ENCODE results near the gene ZBTB6. TPM values are rescaled to one million over a fixed set of nuclear protein-coding genes. Genes with fewer than 3 reads are reported as not detected.

The ZBTB6 gene
- total and polyA plus RNA-seq, 4 donors: 10.6 to 46.5 (median 15.8) TPM

- H3K4me3 ChIP-seq (ENCODE audit: low read depth, low read length): no peak overlapping the region
- 100% methylated on average over 1 of the region's 4 CpGs for WGBS (ENCODE audit: insufficient coverage)
- no peaks in the 10 kb centered on the region for H3K27me3 ChIP-seq (ENCODE audit: control insufficient read depth, insufficient read depth, low read length)
Observed at GRCh38 chr9:122944960-122945888, 32.1 kb upstream of the ZBTB6 start.

GRCh38 chr9:122941582-122942234, 28.6 kb upstream of the ZBTB6 start:
- Histone ChIP-seq H3K27ac (ENCODE audit: low read depth, low read length) (peak overlapping the region; percentile 95), H3K4me1 (ENCODE audit: control insufficient read depth, insufficient read depth, low read length) (peaks cover 16% of the 10 kb centered on the region), H3K36me3 (ENCODE audit: control insufficient read depth, insufficient read depth, low read length) (peaks cover 8% of the 10 kb centered on the region), H3K27me3 (ENCODE audit: control insufficient read depth, insufficient read depth, low read length) (no peaks in the 10 kb centered on the region), H3K9me3 (ENCODE audit: control insufficient read depth, insufficient read depth, low read length) (no peaks in the 10 kb centered on the region), H3K4me3 (ENCODE audit: low read depth, low read length) (peak overlapping the region; percentile 95)
- WGBS (ENCODE audit: insufficient coverage): 1% methylated on average over 13 of the region's 17 CpGs
- no peak for DNase-seq (ENCODE audit: low read depth in 4 of 6, low spot score in 6 of 6)

More at GRCh38 chr9:122944960-122945888, 32.1 kb upstream of the ZBTB6 start:
- no peaks in the 10 kb centered on the region for H3K9me3 ChIP-seq (ENCODE audit: control insufficient read depth, insufficient read depth, low read length)
- no peak overlapping the region for H3K27ac ChIP-seq (ENCODE audit: low read depth, low read length)
- H3K4me1 ChIP-seq (ENCODE audit: control insufficient read depth, insufficient read depth, low read length): peaks cover 19% of the 10 kb centered on the region
- no peaks in the 10 kb centered on the region for H3K36me3 ChIP-seq (ENCODE audit: control insufficient read depth, insufficient read depth, low read length)
- no peak for DNase-seq (ENCODE audit: low read depth in 4 of 6, low spot score in 6 of 6)

GRCh38 chr9:122940749-122941581, 27.8 kb upstream of the ZBTB6 start, which contains the start of gene RABGAP1:
RABGAP1 (plus strand) TSS chr9:122941020; CDS start chr9:122957060, 16,040 bp downstream.
- Histone ChIP-seq H3K9me3 (ENCODE audit: control insufficient read depth, insufficient read depth, low read length) (no peaks in the 10 kb centered on the region), H3K4me1 (ENCODE audit: control insufficient read depth, insufficient read depth, low read length) (peaks cover 16% of the 10 kb centered on the region), H3K4me3 (ENCODE audit: low read depth, low read length) (peak within 1 kb of the TSS; percentile 95), H3K27me3 (ENCODE audit: control insufficient read depth, insufficient read depth, low read length) (no peaks in the 10 kb centered on the region), H3K27ac (ENCODE audit: low read depth, low read length) (peak within 1 kb of the TSS; percentile 95), H3K36me3 (ENCODE audit: control insufficient read depth, insufficient read depth, low read length) (peaks cover 13% of the 10 kb centered on the region)
- under 1% methylated on average over 44 of the region's 54 CpGs for WGBS (ENCODE audit: insufficient coverage)
- peak; percentile 90 to 100 (median 98) for DNase-seq (ENCODE audit: low read depth in 4 of 6, low spot score in 6 of 6)

- Histone ChIP-seq H3K36me3 (ENCODE audit: control insufficient read depth, insufficient read depth, low read length) (peaks cover 13% of the 10 kb centered on the region), H3K4me3 (ENCODE audit: low read depth, low read length) (peak overlapping the region; percentile 95), H3K27me3 (ENCODE audit: control insufficient read depth, insufficient read depth, low read length) (no peaks in the 10 kb centered on the region), H3K9me3 (ENCODE audit: control insufficient read depth, insufficient read depth, low read length) (no peaks in the 10 kb centered on the region), H3K27ac (ENCODE audit: low read depth, low read length) (peak overlapping the region; percentile 78), H3K4me1 (ENCODE audit: control insufficient read depth, insufficient read depth, low read length) (peaks cover 16% of the 10 kb centered on the region)
- WGBS (ENCODE audit: insufficient coverage): 15% methylated on average over 4 of the region's 6 CpGs
- no peak for DNase-seq (ENCODE audit: low read depth in 4 of 6, low spot score in 6 of 6)
Observed at GRCh38 chr9:122940454-122940748, 27.3 kb upstream of the ZBTB6 start.

GRCh38 chr9:122939601-122940000, 26.5 kb upstream of the ZBTB6 start:
- no peak for DNase-seq (ENCODE audit: low read depth in 4 of 6, low spot score in 6 of 6)
- H3K4me1 ChIP-seq (ENCODE audit: control insufficient read depth, insufficient read depth, low read length): peaks cover 16% of the 10 kb centered on the region
- no CpG with 5 or more reads among the region's 4 CpGs for WGBS (ENCODE audit: insufficient coverage)
- H3K27me3 ChIP-seq (ENCODE audit: control insufficient read depth, insufficient read depth, low read length): no peaks in the 10 kb centered on the region
- H3K9me3 ChIP-seq (ENCODE audit: control insufficient read depth, insufficient read depth, low read length): no peaks in the 10 kb centered on the region
- H3K36me3 ChIP-seq (ENCODE audit: control insufficient read depth, insufficient read depth, low read length): peaks cover 13% of the 10 kb centered on the region
- H3K27ac ChIP-seq (ENCODE audit: low read depth, low read length): no peak overlapping the region
- H3K4me3 ChIP-seq (ENCODE audit: low read depth, low read length): no peak overlapping the region

GRCh38 chr9:122936883-122937282, 23.8 kb upstream of the ZBTB6 start:
- Histone ChIP-seq H3K9me3 (ENCODE audit: control insufficient read depth, insufficient read depth, low read length) (no peaks in the 10 kb centered on the region), H3K4me1 (ENCODE audit: control insufficient read depth, insufficient read depth, low read length) (peaks cover 9% of the 10 kb centered on the region), H3K4me3 (ENCODE audit: low read depth, low read length) (no peak overlapping the region), H3K27me3 (ENCODE audit: control insufficient read depth, insufficient read depth, low read length) (no peaks in the 10 kb centered on the region), H3K27ac (ENCODE audit: low read depth, low read length) (no peak overlapping the region), H3K36me3 (ENCODE audit: control insufficient read depth, insufficient read depth, low read length) (peaks cover 13% of the 10 kb centered on the region)
- WGBS (ENCODE audit: insufficient coverage): no CpG with 5 or more reads among the region's 1 CpG
- no peak for DNase-seq (ENCODE audit: low read depth in 4 of 6, low spot score in 6 of 6)

- no peaks in the 10 kb centered on the region for H3K9me3 ChIP-seq (ENCODE audit: control insufficient read depth, insufficient read depth, low read length)
- DNase-seq (ENCODE audit: low read depth in 4 of 6, low spot score in 6 of 6): no peak
- no peak overlapping the region for H3K4me3 ChIP-seq (ENCODE audit: low read depth, low read length)
- H3K27me3 ChIP-seq (ENCODE audit: control insufficient read depth, insufficient read depth, low read length): no peaks in the 10 kb centered on the region
- 100% methylated on average over 2 of the region's 5 CpGs for WGBS (ENCODE audit: insufficient coverage)
- peaks cover 9% of the 10 kb centered on the region for H3K4me1 ChIP-seq (ENCODE audit: control insufficient read depth, insufficient read depth, low read length)
- no peak overlapping the region for H3K27ac ChIP-seq (ENCODE audit: low read depth, low read length)
- H3K36me3 ChIP-seq (ENCODE audit: control insufficient read depth, insufficient read depth, low read length): peaks cover 13% of the 10 kb centered on the region
Observed at GRCh38 chr9:122936464-122936863, 23.3 kb upstream of the ZBTB6 start.

GRCh38 chr9:122931226-122932121, 18.4 kb upstream of the ZBTB6 start, which contains the start of gene ZBTB26:
ZBTB26 (minus strand) TSS chr9:122931512; CDS start chr9:122919934, 11,578 bp downstream.
- Histone ChIP-seq H3K4me3 (ENCODE audit: low read depth, low read length) (peak within 1 kb of the TSS; percentile 97), H3K27me3 (ENCODE audit: control insufficient read depth, insufficient read depth, low read length) (no peaks in the 10 kb centered on the region), H3K27ac (ENCODE audit: low read depth, low read length) (peak within 1 kb of the TSS; percentile 91), H3K9me3 (ENCODE audit: control insufficient read depth, insufficient read depth, low read length) (no peaks in the 10 kb centered on the region), H3K4me1 (ENCODE audit: control insufficient read depth, insufficient read depth, low read length) (peaks cover 6% of the 10 kb centered on the region), H3K36me3 (ENCODE audit: control insufficient read depth, insufficient read depth, low read length) (peaks cover 2% of the 10 kb centered on the region)
- WGBS (ENCODE audit: insufficient coverage): under 1% methylated on average over 49 of the region's 51 CpGs
- DNase-seq (ENCODE audit: low read depth in 4 of 6, low spot score in 6 of 6): peak; percentile 87 to 98 (median 92)
